Nephron (organoid): ENCODE results near the gene LMBR1.
"Not testable (repeated sequence)": the region's sequence is repeated elsewhere in the genome, so short reads cannot be mapped to it uniquely, and the experiment has no call there.

ENCODE experiments used
- H3K27ac Mint-ChIP-seq, 3 experiments: 2 replicates each; pipeline ENCODE4 v1.8.0; 2020; ENCODE audit warnings: mixed read lengths in 3 of 3, mild to moderate bottlenecking in 2 of 3, moderate library complexity in 1 of 3
- H3K27me3 Mint-ChIP-seq: 2 replicates; pipeline ENCODE4 v1.8.0; 2021; ENCODE audit warnings: low read depth, mild to moderate bottlenecking, moderate library complexity, mixed read lengths
- H3K36me3 Mint-ChIP-seq: 2 replicates; pipeline ENCODE4 v1.8.0; 2020; ENCODE audit warnings: low read depth, mixed read lengths
- H3K4me1 Mint-ChIP-seq: 2 replicates; pipeline ENCODE4 v1.8.0; 2020; ENCODE audit warnings: mixed read lengths
- H3K4me3 Mint-ChIP-seq, 3 experiments: 2 replicates each; pipeline ENCODE4 v1.8.0; 2020; ENCODE audit warnings: mild to moderate bottlenecking in 3 of 3, mixed read lengths in 3 of 3, moderate library complexity in 2 of 3
- H3K9me3 Mint-ChIP-seq: 2 replicates; pipeline ENCODE4 v1.8.0; 2020; ENCODE audit warnings: mixed read lengths
- CTCF ChIP-seq, 3 experiments: fragments of 200-600 bp; sonication (generic); IDR thresholded peaks; one replicate each; pipeline ENCODE4 v1.5.0; 2021; ENCODE audit warnings: antibody characterized with exemption in 3 of 3; ENCODE audit not compliant: unreplicated experiment in 3 of 3

LMBR1 gene

GRCh38 chr7:156903232-156903909 is 10.4 kb upstream of the LMBR1 start:
- Mint-ChIP-seq H3K4me1 (no peaks in the 10 kb centered on the region), H3K9me3 (no peaks in the 10 kb centered on the region), H3K4me3 (no peak overlapping the region), H3K27ac (no peak overlapping the region), H3K36me3 (no peaks in the 10 kb centered on the region), H3K27me3 (peaks cover 4% of the 10 kb centered on the region)
- TF ChIP-seq CTCF (IDR thresholded peaks at IDR 0.05; ENCODE audit: unreplicated experiment in 3 of 3): no peak

GRCh38 chr7:156900093-156900492 is 7.1 kb upstream of the LMBR1 start:
- H3K36me3 Mint-ChIP-seq, H3K27ac Mint-ChIP-seq, H3K9me3 Mint-ChIP-seq, H3K4me3 Mint-ChIP-seq, H3K27me3 Mint-ChIP-seq, H3K4me1 Mint-ChIP-seq: not testable (repeated sequence)

GRCh38 chr7:156898938-156899337 is 6.0 kb upstream of the LMBR1 start:
- H3K4me1 Mint-ChIP-seq: peaks cover 8% of the 10 kb centered on the region
- TF ChIP-seq CTCF (IDR thresholded peaks at IDR 0.05; ENCODE audit: unreplicated experiment in 3 of 3): no peak
- H3K27me3 Mint-ChIP-seq: peaks cover 4% of the 10 kb centered on the region
- H3K4me3 Mint-ChIP-seq: no peak overlapping the region
- H3K36me3 Mint-ChIP-seq: no peaks in the 10 kb centered on the region
- H3K27ac Mint-ChIP-seq: no peak overlapping the region
- H3K9me3 Mint-ChIP-seq: no peaks in the 10 kb centered on the region

GRCh38 chr7:156897673-156898072 is 4.7 kb upstream of the LMBR1 start:
- peaks cover 8% of the 10 kb centered on the region for H3K4me1 Mint-ChIP-seq
- no peak overlapping the region for H3K27ac Mint-ChIP-seq
- no peak overlapping the region for H3K4me3 Mint-ChIP-seq
- TF ChIP-seq CTCF (IDR thresholded peaks at IDR 0.05; ENCODE audit: unreplicated experiment in 3 of 3): no peak
- no peaks in the 10 kb centered on the region for H3K36me3 Mint-ChIP-seq
- peaks cover 4% of the 10 kb centered on the region for H3K27me3 Mint-ChIP-seq
- no peaks in the 10 kb centered on the region for H3K9me3 Mint-ChIP-seq

GRCh38 chr7:156896388-156897022 is 3.5 kb upstream of the LMBR1 start:
- no peaks in the 10 kb centered on the region for H3K9me3 Mint-ChIP-seq
- no peaks in the 10 kb centered on the region for H3K36me3 Mint-ChIP-seq
- TF ChIP-seq CTCF (IDR thresholded peaks at IDR 0.05; ENCODE audit: unreplicated experiment in 3 of 3): no peak
- no peak overlapping the region for H3K27ac Mint-ChIP-seq
- H3K4me1 Mint-ChIP-seq: peaks cover 13% of the 10 kb centered on the region
- H3K27me3 Mint-ChIP-seq: no peaks in the 10 kb centered on the region
- H3K4me3 Mint-ChIP-seq: peak overlapping the region in 1 of 3 experiments; percentile 22

GRCh38 chr7:156895024-156895780 is 2.2 kb upstream of the LMBR1 start:
- peaks cover 18% of the 10 kb centered on the region for H3K4me1 Mint-ChIP-seq
- no peak for TF ChIP-seq CTCF (IDR thresholded peaks at IDR 0.05; ENCODE audit: unreplicated experiment in 3 of 3)
- H3K36me3 Mint-ChIP-seq: no peaks in the 10 kb centered on the region
- H3K9me3 Mint-ChIP-seq: no peaks in the 10 kb centered on the region
- H3K4me3 Mint-ChIP-seq: peak overlapping the region; percentile 92 to 96 (median 95)
- H3K27me3 Mint-ChIP-seq: no peaks in the 10 kb centered on the region
- H3K27ac Mint-ChIP-seq: peak overlapping the region; percentile 27 to 52 (median 41)
